Gastrocnemius medialis (tissue), 4 donors: ENCODE results near the gene WBP11. TPM values are rescaled to one million over a fixed set of nuclear protein-coding genes. Genes with fewer than 3 reads are reported as not detected.
A peak's percentile ranks its signal among the peaks of the same experiment; 100 is the strongest.

Experiments
- ATAC-seq, 2 donors: fragments of 150-250 bp; one replicate each; pipeline ENCODE4 v1.9.1; 2016
- DNase-seq, 2 donors: peaks; one replicate each; pipeline ENCODE4 v3.0.0-alpha.2; 2019
- H3K27ac ChIP-seq, 4 donors: fragments of 200-600 bp; sonication (generic); 1 replicate in 1 of 4; 2 replicates in 3 of 4; pipeline ENCODE4 v1.5.1; 2016 to 2018; ENCODE audit warnings: mild to moderate bottlenecking in 2 of 4, moderate library complexity in 1 of 4
- H3K27me3 ChIP-seq, 3 donors: fragments of 200-600 bp; sonication (generic) in 2 of 3; 1 replicate in 1 of 3; 2 replicates in 2 of 3; pipeline versions ENCODE4 v1.5.1 to v1.6.0; 2016 to 2019; ENCODE audit warnings: mild to moderate bottlenecking in 1 of 3, moderate library complexity in 1 of 3
- H3K36me3 ChIP-seq, 2 donors: fragments of 200-600 bp; sonication (generic) in 1 of 2; one replicate each; pipeline ENCODE4 v1.5.1; 2017 to 2018
- H3K4me1 ChIP-seq, 2 donors: fragments of 200-600 bp; sonication (generic) in 1 of 2; one replicate each; pipeline ENCODE4 v1.5.1; 2016 to 2017; ENCODE audit warnings: mild to moderate bottlenecking in 2 of 2
- H3K4me3 ChIP-seq, 4 donors: fragments of 200-600 bp; sonication (generic) in 3 of 4; 1 replicate in 1 of 4; 2 replicates in 3 of 4; pipeline ENCODE4 v1.5.1; 2016 to 2019; ENCODE audit warnings: mild to moderate bottlenecking in 2 of 4
- H3K9me3 ChIP-seq, 3 donors: fragments of 200-600 bp; sonication (generic) in 2 of 3; 1 replicate in 1 of 3; 2 replicates in 2 of 3; pipeline ENCODE4 v1.5.1; 2016 to 2019
- CTCF ChIP-seq, 5 experiments: fragments of 450-650 bp in 3 of 5; fragments of 200-600 bp in 2 of 5; sonication (generic) in 2 of 5; IDR thresholded peaks in 4 of 5; conservative IDR thresholded peaks in 1 of 5; 1 replicate in 4 of 5; 2 replicates in 1 of 5; pipeline ENCODE4 v1.5.1; 2016 to 2019; ENCODE audit warnings: antibody characterized with exemption in 5 of 5, mild to moderate bottlenecking in 3 of 5, moderate library complexity in 3 of 5
- POLR2A ChIP-seq, 2 donors: fragments of 450-650 bp; IDR thresholded peaks; one replicate each; pipeline ENCODE4 v1.6.1; 2017; ENCODE audit warnings: antibody characterized with exemption in 2 of 2, mild to moderate bottlenecking in 2 of 2, moderate library complexity in 2 of 2
- in situ Hi-C, 4 donors: fragments of 200-750 bp; cut with MboI; loops; one replicate each; pipeline versions ENCODE4 v1.15.0 to v1.8.0; 2017; ENCODE audit warnings: low sequenced_read_pairs in 4 of 4
- intact Hi-C: fragments of 100-400 bp; cut with DNase I; formaldehyde crosslinking; loops from one replicate; pipeline ENCODE4 v1.15.1; 2023; ENCODE audit warnings: low total_unique reads
- total RNA-seq, 4 donors: library from RNA; depleted of rRNA; stranded (reverse); fragments of >200 nt; gene quantifications; one replicate each; pipeline versions ENCODE4 v1.1.0 to v1.2.3, GENCODE V29; 2016

Gene WBP11
- total RNA-seq, 4 donors from 2014 or later, result 20.2 to 39.5 (median 28.4) TPM

DNA sequence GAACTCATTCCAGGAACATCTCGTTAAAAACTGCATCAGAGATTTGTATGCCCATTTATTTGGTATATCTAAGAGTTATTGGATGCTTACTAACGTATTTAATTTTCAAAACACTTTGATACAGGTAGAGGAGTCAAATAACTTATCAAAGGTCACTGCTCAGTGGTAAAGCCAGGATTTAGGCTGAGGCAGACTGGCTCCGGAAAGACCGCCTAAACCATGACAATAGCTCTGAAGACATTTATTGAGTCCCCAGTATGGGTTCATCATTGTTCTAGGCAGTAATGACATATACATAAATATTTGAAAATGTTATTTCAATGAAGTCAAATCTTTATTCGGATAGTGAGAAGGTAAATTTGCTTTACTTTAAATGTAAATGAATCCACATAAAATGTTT lies 30.3 kb downstream of the WBP11 start:
- Histone ChIP-seq H3K4me3 (no peak overlapping the region), H3K4me1 (peaks cover 18 to 29% of the 10 kb centered on the region in 2 donors), H3K9me3 (no peaks in the 10 kb centered on the region), H3K27me3 (no peaks in the 10 kb centered on the region), H3K27ac (no peak overlapping the region), H3K36me3 (no peaks in the 10 kb centered on the region)
- intact Hi-C loops, result loop anchor here (5.0 kb wide), 3 partner anchors 119 to 516 kb away; partner anchors contain the start of gene ATF7IP
- no peak for DNase-seq
- TF ChIP-seq CTCF (IDR thresholded peaks at IDR 0.05 in 4 of 5, conservative IDR thresholded peaks at IDR 0.05 in 1 of 5) (no peak), POLR2A (IDR thresholded peaks at IDR 0.05) (no peak)
- in situ Hi-C loops, result no loop called here
- ATAC-seq, result no peak

DNA sequence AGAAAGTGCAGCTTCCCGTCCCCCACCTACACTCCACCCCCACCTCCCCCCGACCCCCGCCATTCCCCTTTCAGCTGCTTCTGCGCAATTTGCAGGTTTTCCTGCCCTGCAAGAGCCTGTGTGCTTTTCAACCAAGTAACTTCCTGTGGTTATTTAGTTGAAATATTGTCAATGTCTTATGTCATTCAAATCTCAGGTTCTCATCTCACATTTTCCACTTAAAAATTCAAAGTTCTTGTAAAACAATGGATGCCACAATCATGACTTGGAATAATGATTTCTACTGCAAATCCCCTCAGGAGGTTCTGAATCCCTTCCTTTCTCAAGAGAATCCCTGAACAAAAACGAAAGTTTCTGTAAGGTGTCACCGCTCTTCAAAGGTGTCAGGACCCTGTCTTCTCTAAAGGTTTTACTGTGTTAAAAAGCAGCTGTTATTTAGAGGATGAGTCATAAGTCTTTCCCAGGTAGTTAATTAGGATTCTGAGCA lies 31.6 kb downstream of the WBP11 start:
- no peaks in the 10 kb centered on the region for H3K36me3 ChIP-seq
- no peaks in the 10 kb centered on the region for H3K27me3 ChIP-seq
- intact Hi-C loops, result loop anchor here (2.0 to 5.0 kb wide), 4 partner anchors 121 to 514 kb away; partner anchors contain the start of gene ATF7IP
- H3K9me3 ChIP-seq, result no peaks in the 10 kb centered on the region
- DNase-seq, result no peak
- peak overlapping the region in 3 of 4 donors; percentile 72 to 80 (median 78) for H3K4me3 ChIP-seq
- in situ Hi-C loops, result no loop called here
- peak overlapping the region; percentile 89 to 98 (median 92) for H3K27ac ChIP-seq
- H3K4me1 ChIP-seq, result peaks cover 18 to 31% of the 10 kb centered on the region in 2 donors
- no peak for TF ChIP-seq POLR2A (IDR thresholded peaks at IDR 0.05)
- no peak for TF ChIP-seq CTCF (IDR thresholded peaks at IDR 0.05 in 4 of 5, conservative IDR thresholded peaks at IDR 0.05 in 1 of 5)
- no peak for ATAC-seq

GRCh38 chr12:14770496-14771461 lies 32.5 kb downstream of the WBP11 start:
- H3K9me3 ChIP-seq, result no peaks in the 10 kb centered on the region
- peak overlapping the region; percentile 89 to 98 (median 92) for H3K27ac ChIP-seq
- peaks cover 14 to 22% of the 10 kb centered on the region in 2 donors for H3K4me1 ChIP-seq
- ATAC-seq (peak; percentile 64 to 67), DNase-seq (peak; percentile 86 to 95)
- no peaks in the 10 kb centered on the region for H3K36me3 ChIP-seq
- intact Hi-C loops (loop anchor here (2.0 to 5.0 kb wide), 4 partner anchors 122 to 513 kb away; partner anchors contain the start of gene ATF7IP), in situ Hi-C loops (no loop called here)
- TF ChIP-seq CTCF (IDR thresholded peaks at IDR 0.05 in 4 of 5, conservative IDR thresholded peaks at IDR 0.05 in 1 of 5), result no peak
- peak; percentile 90 for TF ChIP-seq POLR2A (IDR thresholded peaks at IDR 0.05)
- no peaks in the 10 kb centered on the region for H3K27me3 ChIP-seq
- peak overlapping the region; percentile 72 to 80 (median 78) for H3K4me3 ChIP-seq

DNA sequence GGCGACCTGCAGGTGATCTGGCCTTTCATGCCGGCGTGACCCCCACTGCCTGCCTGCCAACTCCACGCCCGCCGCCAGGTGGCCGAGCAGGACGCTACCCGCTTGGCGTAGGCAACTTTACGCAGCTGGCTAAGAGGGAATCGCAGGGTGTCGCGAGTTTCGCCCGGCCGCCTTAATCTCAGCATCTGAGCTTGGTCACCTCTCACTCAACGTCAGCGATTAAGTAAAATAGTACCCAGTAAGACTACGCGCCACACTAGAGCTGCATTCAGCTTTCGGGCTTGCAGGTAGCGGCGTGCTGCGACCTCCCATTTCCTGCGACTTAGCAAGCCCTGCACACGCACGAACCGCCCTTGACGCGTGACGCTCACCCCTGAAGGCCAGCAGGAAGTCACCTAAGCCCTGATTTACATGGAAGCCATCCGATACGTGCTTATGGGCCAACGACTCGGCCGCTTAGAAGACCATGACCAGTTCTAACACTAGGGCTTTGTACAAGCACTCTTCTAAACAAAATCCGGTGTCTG lies 33.2 kb downstream of the WBP11 start:
- TF ChIP-seq POLR2A (IDR thresholded peaks at IDR 0.05) (peak in 1 of 2 donors; percentile 34), CTCF (IDR thresholded peaks at IDR 0.05 in 4 of 5, conservative IDR thresholded peaks at IDR 0.05 in 1 of 5) (peak; percentile 80 to 93 (median 86))
- in situ Hi-C loops, result no loop called here
- H3K27me3 ChIP-seq, result no peaks in the 10 kb centered on the region
- H3K36me3 ChIP-seq, result no peaks in the 10 kb centered on the region
- H3K4me1 ChIP-seq, result peaks cover 10 to 20% of the 10 kb centered on the region in 2 donors
- peak overlapping the region; percentile 89 to 98 (median 92) for H3K27ac ChIP-seq
- H3K4me3 ChIP-seq, result peak overlapping the region; percentile 72 to 80 (median 78)
- peak; percentile 53 to 59 for ATAC-seq
- no peaks in the 10 kb centered on the region for H3K9me3 ChIP-seq
- intact Hi-C loops, result loop anchor here (2.0 to 5.0 kb wide), 4 partner anchors 122 to 513 kb away; partner anchors contain the start of gene ATF7IP
- peak; percentile 50 to 80 for DNase-seq
